Dermis microvascular lymphatic vessel endothelial cell (primary cell): ENCODE measurements around the gene LRRK1. TPM values are rescaled to one million over a fixed set of nuclear protein-coding genes. Genes with fewer than 3 reads are reported as not detected.
"Not testable (repeated sequence)": the region's sequence is repeated elsewhere in the genome, so short reads cannot be mapped to it uniquely, and the experiment has no call there.

Source experiments
- DNase-seq, 2 donors: peaks; one replicate each; pipeline versions ENCODE4 v3.0.0 to v3.0.0-alpha.2; 2010; ENCODE audit warnings: low read depth in 2 of 2
- total RNA-seq: library from RNA; depleted of rRNA; stranded (reverse); fragments of >200 nt; gene quantifications from 2 replicates; pipeline ENCODE4 v1.2.1, GENCODE V29; 2014

LRRK1 gene
- total RNA-seq, 1 donor from 2014 or later = 5.9 TPM

- no peak for DNase-seq
Observed at GRCh38 chr15:101068523-101068960, 149.4 kb downstream of the LRRK1 start.

GRCh38 chr15:101068961-101069653, 149.9 kb downstream of the LRRK1 start:
- DNase-seq = no peak

- DNase-seq = no peak
Observed at GRCh38 chr15:101069654-101069973, 150.5 kb downstream of the LRRK1 start.

GRCh38 chr15:101070024-101070423, 150.9 kb downstream of the LRRK1 start:
- no peak for DNase-seq

GRCh38 chr15:101070502-101071273, 151.5 kb downstream of the LRRK1 start:
- DNase-seq = peak; percentile 82 to 83

GRCh38 chr15:101071651-101072050, 152.5 kb downstream of the LRRK1 start:
- no peak for DNase-seq

GRCh38 chr15:101072235-101072634, 153.1 kb downstream of the LRRK1 start:
- DNase-seq = not testable (repeated sequence)

GRCh38 chr15:101077806-101078668, 158.9 kb downstream of the LRRK1 start:
- DNase-seq = not testable (repeated sequence)

GRCh38 chr15:101078669-101079323, 159.6 kb downstream of the LRRK1 start:
- DNase-seq = no peak

GRCh38 chr15:101081900-101082299, 162.7 kb downstream of the LRRK1 start:
- no peak for DNase-seq

- DNase-seq = no peak
Observed at GRCh38 chr15:101083336-101084045, 164.3 kb downstream of the LRRK1 start.

- DNase-seq = no peak
Observed at GRCh38 chr15:101084801-101085200, 165.6 kb downstream of the LRRK1 start.

GRCh38 chr15:101085311-101085700, 166.1 kb downstream of the LRRK1 start:
- no peak for DNase-seq

GRCh38 chr15:101086394-101087171, 167.4 kb downstream of the LRRK1 start:
- DNase-seq = no peak

GRCh38 chr15:101087172-101087769, 168.1 kb downstream of the LRRK1 start:
- no peak for DNase-seq

- DNase-seq = no peak
Observed at GRCh38 chr15:101088271-101088670, 169.1 kb downstream of the LRRK1 start.

- peak in 1 of 2 donors; percentile 55 for DNase-seq
Observed at GRCh38 chr15:101088788-101089578, 169.8 kb downstream of the LRRK1 start.

- no peak for DNase-seq
Observed at GRCh38 chr15:101089579-101090427, 170.6 kb downstream of the LRRK1 start.
